HK-2 (cell line): ENCODE data around the gene PPARD.
A peak's percentile ranks its signal among the peaks of the same experiment; 100 is the strongest.

Experiments
- DNase-seq: peaks from one replicate; pipeline ENCODE4 v3.0.0-alpha.2; 2018; ENCODE audit not compliant: unreplicated experiment

PPARD gene

GRCh38 chr6:35354361-35355135 is 12.2 kb downstream of the PPARD start:
- no peak for DNase-seq

GRCh38 chr6:35356391-35356790 is 14.0 kb downstream of the PPARD start:
- DNase-seq = no peak

GRCh38 chr6:35357677-35358076 is 15.3 kb downstream of the PPARD start:
- no peak for DNase-seq

- DNase-seq = no peak
Measured at GRCh38 chr6:35358086-35358485, 15.7 kb downstream of the PPARD start.

GRCh38 chr6:35359346-35359743 is 17.0 kb downstream of the PPARD start:
- no peak for DNase-seq

GRCh38 chr6:35359744-35360348 is 17.5 kb downstream of the PPARD start:
- DNase-seq = peak; percentile 57

- DNase-seq = no peak
Measured at GRCh38 chr6:35360349-35361138, 18.2 kb downstream of the PPARD start.

GRCh38 chr6:35362200-35362599 is 19.8 kb downstream of the PPARD start:
- no peak for DNase-seq

GRCh38 chr6:35363293-35363750 is 21.0 kb downstream of the PPARD start:
- no peak for DNase-seq

GRCh38 chr6:35365594-35366203 is 23.3 kb downstream of the PPARD start:
- DNase-seq = no peak

- no peak for DNase-seq
Measured at GRCh38 chr6:35366204-35366596, 23.8 kb downstream of the PPARD start.

GRCh38 chr6:35367646-35368037 is 25.3 kb downstream of the PPARD start:
- DNase-seq = no peak

- no peak for DNase-seq
Measured at GRCh38 chr6:35368038-35368887, 25.9 kb downstream of the PPARD start.

- DNase-seq = peak; percentile 88
Measured at GRCh38 chr6:35370124-35370741, 27.9 kb downstream of the PPARD start.

GRCh38 chr6:35370785-35371493 is 28.6 kb downstream of the PPARD start:
- no peak for DNase-seq

GRCh38 chr6:35371494-35372262 is 29.3 kb downstream of the PPARD start:
- DNase-seq = no peak

- DNase-seq = no peak
Measured at GRCh38 chr6:35372633-35373032, 30.3 kb downstream of the PPARD start.

GRCh38 chr6:35376281-35376680 is 33.9 kb downstream of the PPARD start:
- no peak for DNase-seq

- DNase-seq = no peak
Measured at GRCh38 chr6:35377002-35377401, 34.6 kb downstream of the PPARD start.
